Activated naive CD8-positive, alpha-beta T cell treated with anti-CD3 and anti-CD28 coated beads, Interleukin-2, amount 50 U/mL, for 24 hours (primary cell): ENCODE data around the gene HERC2.
"Not testable (repeated sequence)": the region's sequence is repeated elsewhere in the genome, so short reads cannot be mapped to it uniquely, and the experiment has no call there.

Experiments
- ATAC-seq: fragments of 150-1000 bp; cut with Tn5 transposase; one replicate; pipeline ENCODE4 v1.10.0; 2021
- DNase-seq: peaks from one replicate; pipeline ENCODE4 v3.0.0; 2021
- H3K27ac Mint-ChIP-seq: one replicate; pipeline ENCODE4 v1.8.0; 2021; ENCODE audit warnings: mild to moderate bottlenecking, mixed read lengths
- H3K27me3 Mint-ChIP-seq: one replicate; pipeline ENCODE4 v1.8.0; 2021; ENCODE audit warnings: mixed read lengths
- H3K36me3 Mint-ChIP-seq: one replicate; pipeline ENCODE4 v1.8.0; 2021; ENCODE audit warnings: low read depth, mixed read lengths
- H3K4me1 Mint-ChIP-seq: one replicate; pipeline ENCODE4 v1.8.0; 2021; ENCODE audit warnings: mixed read lengths
- H3K4me3 Mint-ChIP-seq: one replicate; pipeline ENCODE4 v1.8.0; 2021; ENCODE audit warnings: mild to moderate bottlenecking, moderate library complexity, mixed read lengths
- H3K9me3 Mint-ChIP-seq: one replicate; pipeline ENCODE4 v1.8.0; 2021; ENCODE audit warnings: mixed read lengths

HERC2 gene

DNA sequence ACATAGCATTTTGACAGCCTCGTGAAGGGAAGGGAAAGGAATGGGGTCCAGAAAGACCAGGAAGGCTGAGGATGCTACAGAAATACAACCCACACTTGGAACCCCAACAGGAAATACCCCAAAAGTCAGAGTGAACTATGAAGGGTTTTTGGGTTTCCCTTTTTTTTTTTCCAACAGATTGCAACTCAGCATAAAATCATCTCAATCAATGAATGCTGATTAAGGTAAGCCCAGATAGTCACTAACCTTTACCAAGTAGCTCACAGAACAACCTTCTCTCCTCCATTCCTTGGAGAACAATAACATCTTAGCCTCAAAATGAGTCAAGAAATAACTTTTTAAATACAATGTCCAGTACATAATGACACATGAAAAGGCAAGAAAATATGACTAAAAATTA, 129.2 kb downstream of the HERC2 start:
- no peak overlapping the region for H3K4me3 Mint-ChIP-seq
- H3K4me1 Mint-ChIP-seq: no peaks in the 10 kb centered on the region
- DNase-seq (no peak), ATAC-seq (no peak)
- H3K27me3 Mint-ChIP-seq: no peaks in the 10 kb centered on the region
- no peaks in the 10 kb centered on the region for H3K9me3 Mint-ChIP-seq
- H3K27ac Mint-ChIP-seq: no peak overlapping the region
- H3K36me3 Mint-ChIP-seq: peaks cover 31% of the 10 kb centered on the region

DNA sequence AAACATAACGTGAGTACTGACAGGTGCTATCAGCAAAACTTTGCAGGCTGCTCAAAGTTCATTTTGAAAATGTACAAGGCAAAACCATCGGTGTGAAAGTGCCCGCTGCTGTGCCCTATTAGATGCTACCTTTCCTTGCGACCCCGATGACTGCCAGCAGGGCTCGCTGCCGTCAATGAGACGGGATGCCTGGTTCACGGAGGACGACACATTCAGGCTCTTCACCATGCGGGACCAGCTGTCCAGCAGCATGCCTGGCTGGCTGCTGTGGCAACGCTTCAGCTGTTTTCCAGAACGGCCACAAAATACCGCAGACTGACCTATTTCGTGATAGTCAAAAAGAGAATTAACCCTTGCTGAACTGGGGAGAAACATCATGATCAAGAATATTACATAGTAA, 130.1 kb downstream of the HERC2 start:
- H3K27me3 Mint-ChIP-seq: no peaks in the 10 kb centered on the region
- H3K36me3 Mint-ChIP-seq: peaks cover 38% of the 10 kb centered on the region
- DNase-seq (no peak), ATAC-seq (no peak)
- H3K9me3 Mint-ChIP-seq: no peaks in the 10 kb centered on the region
- no peaks in the 10 kb centered on the region for H3K4me1 Mint-ChIP-seq
- no peak overlapping the region for H3K27ac Mint-ChIP-seq
- H3K4me3 Mint-ChIP-seq: no peak overlapping the region

DNA sequence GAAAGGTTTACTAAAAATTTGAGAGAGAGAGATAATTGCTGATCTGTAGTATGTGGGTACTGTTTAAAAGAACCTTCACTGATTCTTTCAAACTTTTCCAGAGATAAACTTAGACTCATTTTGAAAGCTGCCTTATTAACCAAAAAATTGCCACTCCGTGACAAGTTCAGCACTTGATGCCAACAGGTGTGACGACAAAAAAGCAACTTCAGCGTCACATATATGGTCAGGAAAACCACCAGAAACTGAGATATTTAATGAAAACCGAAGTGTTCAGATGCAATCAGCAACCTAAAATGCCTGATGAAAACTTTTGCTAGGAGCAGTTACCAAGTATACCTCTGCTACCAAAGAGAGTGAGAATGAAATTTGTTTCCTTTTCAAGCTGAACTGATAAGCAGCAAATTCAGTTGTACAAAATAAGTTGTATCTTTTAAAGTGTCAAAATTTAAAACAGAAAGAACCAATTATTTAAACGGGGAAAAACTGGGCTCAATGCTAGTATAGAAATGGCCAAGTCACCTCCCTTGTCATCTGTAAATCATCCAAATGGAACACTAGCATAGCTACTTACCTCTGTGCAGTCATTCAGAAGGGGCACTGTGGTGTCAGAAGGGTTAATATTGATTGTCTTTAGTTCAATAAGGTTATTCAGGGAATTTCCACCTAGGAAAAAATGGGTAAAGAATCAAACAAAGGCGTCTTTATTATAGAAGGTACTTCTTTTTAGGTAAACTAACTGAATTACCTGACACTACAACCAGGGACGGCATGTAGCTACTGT, 131.4 kb downstream of the HERC2 start:
- no peak overlapping the region for H3K27ac Mint-ChIP-seq
- H3K4me3 Mint-ChIP-seq: no peak overlapping the region
- DNase-seq (no peak), ATAC-seq (no peak)
- H3K9me3 Mint-ChIP-seq: no peaks in the 10 kb centered on the region
- no peaks in the 10 kb centered on the region for H3K4me1 Mint-ChIP-seq
- peaks cover 36% of the 10 kb centered on the region for H3K36me3 Mint-ChIP-seq
- H3K27me3 Mint-ChIP-seq: no peaks in the 10 kb centered on the region

DNA sequence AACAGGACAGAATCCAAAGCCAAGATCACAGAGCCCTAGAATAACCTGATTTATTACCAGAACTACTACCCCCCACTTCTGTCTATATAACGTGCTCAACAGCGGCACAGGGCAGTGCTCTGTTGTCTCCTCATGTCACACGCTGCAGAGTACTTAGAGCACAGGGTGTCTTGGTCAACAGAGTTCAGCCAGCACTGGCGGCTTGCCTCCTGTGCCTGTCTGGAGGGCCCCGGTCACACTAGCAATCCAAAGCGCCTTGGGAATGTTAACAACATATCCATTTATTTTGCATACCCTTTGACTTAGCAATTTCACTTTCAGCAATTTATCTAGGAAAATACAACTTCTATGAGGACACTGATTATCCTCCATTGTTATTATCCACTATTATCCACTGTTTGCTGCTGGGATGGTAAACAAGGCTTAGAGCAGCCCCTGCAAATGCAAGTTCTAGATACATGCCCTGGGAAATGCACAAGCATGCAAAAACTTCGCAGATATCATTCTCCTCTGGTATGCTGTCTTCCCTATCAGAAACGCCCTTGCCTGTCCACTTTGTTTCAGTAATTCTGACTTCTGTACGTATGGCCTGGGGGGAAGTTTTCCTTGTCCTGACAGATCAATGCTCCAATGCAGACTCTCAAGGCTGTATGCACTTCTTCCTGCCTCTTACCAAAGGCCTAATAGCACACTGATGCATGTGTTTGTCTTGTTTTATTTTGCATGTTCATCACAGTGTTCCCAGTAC, 136.7 kb downstream of the HERC2 start:
- ATAC-seq (no peak), DNase-seq (no peak)
- Mint-ChIP-seq H3K36me3 (peaks cover 29% of the 10 kb centered on the region), H3K27me3 (no peaks in the 10 kb centered on the region), H3K9me3 (no peaks in the 10 kb centered on the region), H3K27ac (no peak overlapping the region), H3K4me3 (no peak overlapping the region), H3K4me1 (no peaks in the 10 kb centered on the region)

DNA sequence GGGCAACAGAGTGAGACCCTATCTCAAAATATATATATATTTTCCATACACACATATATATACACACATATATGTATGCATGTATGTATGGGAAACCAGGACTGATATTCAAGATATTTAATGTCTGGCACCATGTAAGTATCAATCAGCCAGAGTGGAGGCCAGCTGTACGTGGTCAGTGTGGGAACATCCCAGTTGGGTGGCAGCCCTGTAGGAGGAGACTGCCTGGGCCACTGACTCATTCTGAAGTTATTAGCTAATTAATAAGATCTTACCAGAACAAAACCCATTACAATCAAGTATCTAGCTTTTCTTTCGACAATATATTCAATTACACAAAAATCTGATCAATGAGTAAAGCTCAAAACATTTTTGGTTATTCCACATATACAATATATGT, 137.8 kb downstream of the HERC2 start:
- Mint-ChIP-seq H3K36me3 (peaks cover 32% of the 10 kb centered on the region), H3K9me3 (no peaks in the 10 kb centered on the region), H3K4me3 (no peak overlapping the region), H3K4me1 (no peaks in the 10 kb centered on the region), H3K27ac (no peak overlapping the region), H3K27me3 (no peaks in the 10 kb centered on the region)
- ATAC-seq (no peak), DNase-seq (no peak)

DNA sequence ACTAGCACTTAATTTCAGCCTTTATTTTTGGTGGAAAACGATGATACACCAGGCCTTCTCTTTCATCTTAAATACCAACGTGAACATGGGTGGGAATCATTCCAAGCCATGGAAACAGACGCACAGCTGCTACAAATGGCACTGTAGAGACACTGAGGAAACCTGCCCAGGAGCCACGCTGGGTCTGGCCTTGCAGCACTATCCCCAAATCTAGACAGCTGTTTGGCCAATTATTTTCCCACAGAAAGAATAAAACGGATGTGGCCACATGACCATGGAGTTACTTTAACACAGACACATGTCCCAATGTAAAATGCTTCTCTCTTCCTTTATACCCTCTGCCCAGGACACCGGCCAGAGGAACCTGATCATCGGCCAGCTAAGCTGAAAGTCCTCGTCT, 139.2 kb downstream of the HERC2 start:
- no peaks in the 10 kb centered on the region for H3K9me3 Mint-ChIP-seq
- no peak overlapping the region for H3K27ac Mint-ChIP-seq
- no peaks in the 10 kb centered on the region for H3K4me1 Mint-ChIP-seq
- ATAC-seq (no peak), DNase-seq (no peak)
- H3K27me3 Mint-ChIP-seq: no peaks in the 10 kb centered on the region
- peaks cover 28% of the 10 kb centered on the region for H3K36me3 Mint-ChIP-seq
- no peak overlapping the region for H3K4me3 Mint-ChIP-seq

DNA sequence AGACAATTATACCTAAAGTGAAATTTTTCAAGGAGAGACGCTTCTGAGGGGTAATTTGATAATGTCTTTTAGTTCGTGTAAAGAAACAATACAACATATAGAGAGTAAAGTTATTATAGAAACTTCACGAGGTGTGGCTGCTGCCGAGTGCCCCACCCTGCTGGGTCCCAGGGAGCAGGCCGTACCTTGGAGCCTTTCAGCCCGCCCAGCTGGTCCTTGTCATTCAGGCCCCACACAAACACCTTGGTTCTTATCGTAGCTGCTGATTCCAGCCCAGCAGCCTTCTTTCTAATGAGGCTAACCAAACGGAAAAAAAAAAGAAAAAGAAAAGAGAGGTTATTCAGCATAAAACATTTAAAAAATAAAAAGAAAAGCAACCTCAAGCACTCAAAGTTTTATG, 139.8 kb downstream of the HERC2 start:
- no peaks in the 10 kb centered on the region for H3K9me3 Mint-ChIP-seq
- DNase-seq (no peak), ATAC-seq (no peak)
- no peaks in the 10 kb centered on the region for H3K27me3 Mint-ChIP-seq
- no peak overlapping the region for H3K27ac Mint-ChIP-seq
- H3K36me3 Mint-ChIP-seq: peaks cover 23% of the 10 kb centered on the region
- no peak overlapping the region for H3K4me3 Mint-ChIP-seq
- no peaks in the 10 kb centered on the region for H3K4me1 Mint-ChIP-seq

DNA sequence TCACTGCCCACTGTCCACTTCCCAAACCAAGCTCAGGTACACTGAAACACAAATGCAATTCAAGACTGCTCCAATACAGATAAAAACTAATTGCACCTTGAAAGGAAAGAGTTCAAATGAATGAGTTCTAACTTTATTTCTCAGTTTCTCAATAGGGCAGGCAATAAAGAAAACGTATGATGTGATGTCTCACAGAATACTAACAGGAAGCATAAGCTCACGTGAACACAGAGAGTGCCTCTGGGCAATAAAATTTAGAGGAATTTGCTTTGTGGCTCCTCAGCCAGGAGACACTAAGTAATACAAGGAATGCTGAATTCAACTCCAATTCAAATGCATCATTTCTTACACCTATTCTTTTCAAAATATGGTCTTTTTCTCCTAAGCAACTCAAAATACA, 140.6 kb downstream of the HERC2 start:
- H3K27ac Mint-ChIP-seq: no peak overlapping the region
- H3K9me3 Mint-ChIP-seq: no peaks in the 10 kb centered on the region
- ATAC-seq: no peak
- no peaks in the 10 kb centered on the region for H3K27me3 Mint-ChIP-seq
- H3K4me1 Mint-ChIP-seq: no peaks in the 10 kb centered on the region
- no peak for DNase-seq
- H3K36me3 Mint-ChIP-seq: peaks cover 23% of the 10 kb centered on the region
- no peak overlapping the region for H3K4me3 Mint-ChIP-seq

DNA sequence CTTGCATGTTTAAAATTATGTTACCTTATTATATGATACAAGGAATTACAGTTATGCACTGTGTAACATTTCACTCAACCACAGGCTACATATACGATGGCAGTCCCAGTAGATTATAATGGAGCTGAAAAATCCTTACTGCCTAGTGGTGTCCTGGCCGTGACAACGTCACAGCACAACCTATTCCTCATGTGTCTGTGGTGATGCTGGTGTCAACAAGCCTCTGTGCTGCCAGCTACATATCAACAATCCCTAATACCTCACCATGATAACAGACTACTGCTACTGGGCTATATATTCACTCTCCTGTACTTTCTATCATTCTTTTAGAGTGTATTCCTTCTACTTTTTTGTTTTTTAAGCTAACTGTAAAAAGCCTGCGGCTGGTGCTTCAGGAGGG, 142.7 kb downstream of the HERC2 start:
- no peak overlapping the region for H3K27ac Mint-ChIP-seq
- no peaks in the 10 kb centered on the region for H3K4me1 Mint-ChIP-seq
- no peaks in the 10 kb centered on the region for H3K27me3 Mint-ChIP-seq
- no peak overlapping the region for H3K4me3 Mint-ChIP-seq
- no peaks in the 10 kb centered on the region for H3K9me3 Mint-ChIP-seq
- ATAC-seq: no peak
- peaks cover 28% of the 10 kb centered on the region for H3K36me3 Mint-ChIP-seq
- DNase-seq: no peak

DNA sequence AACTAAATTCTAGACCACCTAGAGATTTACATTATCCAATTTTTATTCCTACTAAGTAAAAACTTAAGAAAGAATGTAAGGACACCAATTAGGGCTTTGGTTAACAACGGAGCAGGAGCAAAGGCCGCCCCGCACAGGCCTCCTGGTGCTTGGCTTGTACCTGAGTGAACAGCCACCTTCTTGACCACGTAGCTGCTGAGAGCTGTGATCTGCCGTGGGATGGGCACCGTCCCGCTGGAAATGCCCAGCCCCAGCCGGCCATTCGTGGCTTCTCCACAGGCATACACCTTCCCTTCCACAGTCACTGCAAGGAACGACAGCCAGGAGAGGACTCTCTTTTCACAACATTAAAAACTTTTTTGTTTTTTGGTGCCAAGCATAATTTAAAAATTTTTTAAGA, 143.3 kb downstream of the HERC2 start:
- Mint-ChIP-seq H3K27me3 (no peaks in the 10 kb centered on the region), H3K4me3 (no peak overlapping the region), H3K4me1 (no peaks in the 10 kb centered on the region), H3K36me3 (peaks cover 28% of the 10 kb centered on the region), H3K9me3 (no peaks in the 10 kb centered on the region), H3K27ac (no peak overlapping the region)
- ATAC-seq (no peak), DNase-seq (no peak)

DNA sequence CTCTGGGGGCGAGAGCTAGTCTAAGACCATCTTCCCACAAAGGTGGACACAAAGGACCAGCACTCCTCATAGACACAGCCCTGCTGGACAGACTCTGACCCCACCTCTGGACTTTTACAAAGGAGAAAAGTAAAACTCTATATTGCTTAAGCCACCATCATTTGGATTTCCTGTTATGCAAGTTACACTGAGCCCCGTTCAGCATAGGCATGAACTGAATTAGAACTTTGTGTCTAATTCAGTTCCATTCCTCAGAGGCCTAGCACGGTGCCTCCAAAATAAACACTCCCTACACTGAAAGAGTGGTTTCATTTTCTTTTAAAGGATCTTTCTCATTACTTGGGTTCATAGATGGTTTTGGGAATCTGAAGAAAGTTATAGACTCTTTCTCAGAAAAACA, 143.7 kb downstream of the HERC2 start:
- DNase-seq (no peak), ATAC-seq (no peak)
- H3K4me1 Mint-ChIP-seq: no peaks in the 10 kb centered on the region
- H3K27ac Mint-ChIP-seq: no peak overlapping the region
- H3K27me3 Mint-ChIP-seq: no peaks in the 10 kb centered on the region
- H3K9me3 Mint-ChIP-seq: no peaks in the 10 kb centered on the region
- peaks cover 30% of the 10 kb centered on the region for H3K36me3 Mint-ChIP-seq
- no peak overlapping the region for H3K4me3 Mint-ChIP-seq

DNA sequence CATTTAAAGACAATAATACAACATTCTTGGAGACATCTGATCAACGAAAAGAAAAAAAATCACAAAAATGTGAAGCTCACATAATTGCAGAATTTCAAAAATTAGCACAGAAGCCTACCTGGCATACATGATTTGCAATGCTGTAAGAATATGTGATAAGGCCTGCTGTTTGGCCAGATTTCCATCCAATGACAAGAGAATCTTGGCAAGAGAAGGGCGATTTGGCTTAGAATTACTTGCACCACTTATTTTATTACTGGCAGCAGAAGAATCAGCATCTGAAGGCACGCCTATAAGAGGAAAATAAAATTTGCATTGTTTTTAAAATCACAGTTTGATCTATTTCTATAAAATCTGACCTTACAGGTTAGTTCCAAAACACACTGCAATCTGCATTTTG, 152.6 kb downstream of the HERC2 start:
- Mint-ChIP-seq H3K4me3 (no peak overlapping the region), H3K9me3 (no peaks in the 10 kb centered on the region), H3K27me3 (no peaks in the 10 kb centered on the region), H3K27ac (no peak overlapping the region), H3K4me1 (no peaks in the 10 kb centered on the region), H3K36me3 (peaks cover 50% of the 10 kb centered on the region)
- ATAC-seq (no peak), DNase-seq (no peak)

DNA sequence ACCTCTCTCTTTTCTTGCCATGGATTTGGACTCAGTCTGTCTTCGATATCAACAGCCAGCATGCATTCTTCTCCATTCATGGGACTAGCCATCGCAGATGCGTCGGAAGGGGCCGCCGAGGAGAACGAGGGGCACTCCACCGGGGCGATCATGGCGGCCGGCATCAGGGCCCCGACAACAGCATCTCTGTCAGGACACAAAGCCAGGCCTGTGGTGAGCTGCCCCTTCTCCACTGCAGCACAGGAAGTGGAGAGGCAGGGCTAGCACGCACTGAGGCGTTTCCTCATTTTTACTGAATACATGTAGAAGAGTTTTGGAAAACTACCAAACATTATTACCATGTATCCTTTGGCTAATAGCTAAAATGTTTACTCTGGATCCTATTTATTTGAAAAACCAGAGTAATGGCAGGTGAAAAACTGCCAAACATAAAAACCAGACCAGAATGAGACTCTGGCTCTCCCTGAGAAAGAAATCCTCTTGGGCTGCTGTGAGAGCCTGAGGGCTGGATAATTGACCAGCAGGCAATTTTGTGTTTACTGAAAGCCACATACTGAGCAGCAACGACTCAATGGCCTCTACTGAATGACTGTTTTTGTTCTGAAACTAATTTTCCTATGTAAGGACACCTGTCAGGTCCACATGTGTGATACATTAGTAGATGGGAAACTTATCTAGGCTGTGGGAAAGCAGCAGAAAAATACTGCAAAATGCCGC, 153.4 kb downstream of the HERC2 start:
- H3K27ac Mint-ChIP-seq, DNase-seq, H3K4me3 Mint-ChIP-seq, H3K9me3 Mint-ChIP-seq, H3K4me1 Mint-ChIP-seq, ATAC-seq, H3K27me3 Mint-ChIP-seq: not testable (repeated sequence)
- peaks cover 53% of the 10 kb centered on the region for H3K36me3 Mint-ChIP-seq

DNA sequence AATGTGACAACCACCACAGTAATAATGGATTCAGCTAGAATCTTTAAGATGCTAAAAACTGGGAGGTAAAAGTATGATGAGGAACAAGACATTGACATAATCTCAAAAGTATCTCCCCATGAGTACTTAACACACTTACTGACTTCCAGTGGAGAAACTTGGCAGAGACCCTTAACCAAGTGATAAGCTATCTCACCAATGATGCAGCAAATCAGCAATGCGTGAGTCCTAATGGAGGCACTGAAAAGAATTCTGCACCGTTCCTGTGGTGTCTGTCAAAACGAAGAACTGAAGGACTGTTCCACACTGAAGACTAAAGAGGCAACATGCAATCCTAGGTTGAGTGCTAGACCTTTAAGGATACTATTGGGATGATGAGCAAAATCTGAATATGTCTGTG, 154.9 kb downstream of the HERC2 start:
- DNase-seq (no peak), ATAC-seq (no peak)
- Mint-ChIP-seq H3K27ac (no peak overlapping the region), H3K4me3 (no peak overlapping the region), H3K36me3 (peaks cover 59% of the 10 kb centered on the region), H3K27me3 (no peaks in the 10 kb centered on the region), H3K9me3 (no peaks in the 10 kb centered on the region), H3K4me1 (no peaks in the 10 kb centered on the region)

DNA sequence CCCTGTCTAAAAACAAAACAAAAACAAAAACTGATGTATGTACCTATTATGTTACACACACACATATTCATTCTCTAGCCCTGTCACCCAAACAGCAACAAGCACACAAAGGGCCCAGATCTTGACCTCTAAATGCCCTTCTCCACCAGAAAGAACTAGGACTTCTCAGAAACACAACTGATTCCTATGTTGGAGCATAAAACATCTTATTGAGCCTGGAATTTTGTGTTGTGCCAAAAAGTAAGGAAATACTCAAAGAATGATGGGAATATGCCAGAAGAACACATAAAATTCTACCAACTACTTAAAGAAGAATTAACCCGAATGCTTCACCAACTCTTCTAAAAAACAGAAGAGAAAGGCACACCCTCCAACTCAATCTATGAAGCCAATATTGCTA, 156.2 kb downstream of the HERC2 start:
- DNase-seq (no peak), ATAC-seq (no peak)
- no peak overlapping the region for H3K4me3 Mint-ChIP-seq
- no peaks in the 10 kb centered on the region for H3K9me3 Mint-ChIP-seq
- H3K27ac Mint-ChIP-seq: no peak overlapping the region
- H3K27me3 Mint-ChIP-seq: no peaks in the 10 kb centered on the region
- H3K4me1 Mint-ChIP-seq: no peaks in the 10 kb centered on the region
- H3K36me3 Mint-ChIP-seq: peaks cover 61% of the 10 kb centered on the region
